HepG2 (cell line): Measurements from ENCODE around the gene LAMA5. TPM values are rescaled to one million over a fixed set of nuclear protein-coding genes. Genes with fewer than 3 reads are reported as not detected.

Source experiments
- ARNT2 ChIP-seq: sonication (generic); formaldehyde crosslinking; IDR thresholded peaks from 2 replicates; pipeline ENCODE4 v1.8.0; 2022; ENCODE audit warnings: mild to moderate bottlenecking, low read depth, missing genetic modification reagents, moderate library complexity
- HNRNPK ChIP-seq: fragments of 200-400 bp; formaldehyde crosslinking; IDR thresholded peaks from 2 replicates; pipeline ENCODE4 v1.6.1; 2018; ENCODE audit warnings: low read length, low read depth, moderate library complexity, mild to moderate bottlenecking; ENCODE audit not compliant: poor library complexity, severe bottlenecking
- KLF15 ChIP-seq: sonication (generic); formaldehyde crosslinking; IDR thresholded peaks from 2 replicates; pipeline ENCODE4 v1.8.1; 2023; ENCODE audit warnings: borderline replicate concordance, mild to moderate bottlenecking, inconsistent platforms, missing genetic modification reagents, mixed read lengths
- MAF1 ChIP-seq: sonication (generic); formaldehyde crosslinking; IDR thresholded peaks from 2 replicates; pipeline ENCODE4 v1.5.0; 2020; ENCODE audit warnings: missing genetic modification reagents, borderline replicate concordance
- MAFG ChIP-seq: sonication (generic); formaldehyde crosslinking; IDR thresholded peaks from 2 replicates; pipeline ENCODE4 v1.5.1; 2020; ENCODE audit warnings: mild to moderate bottlenecking, missing genetic modification reagents
- MZF1 ChIP-seq: sonication (generic); formaldehyde crosslinking; IDR thresholded peaks from 2 replicates; pipeline ENCODE4 v1.8.1; 2023; ENCODE audit warnings: mild to moderate bottlenecking, missing genetic modification reagents, borderline replicate concordance
- POGK ChIP-seq: sonication (generic); formaldehyde crosslinking; conservative IDR thresholded peaks from 2 replicates; pipeline ENCODE4 v1.8.0; 2022; ENCODE audit warnings: mild to moderate bottlenecking, moderate library complexity, missing genetic modification reagents
- RBM39 ChIP-seq: fragments of 200-400 bp; formaldehyde crosslinking; IDR thresholded peaks from one replicate; pipeline ENCODE4 v1.6.1; 2018; ENCODE audit warnings: antibody characterized with exemption, mild to moderate bottlenecking, low read depth, low read length; ENCODE audit not compliant: poor library complexity, severe bottlenecking
- STAT6 ChIP-seq: sonication (generic); formaldehyde crosslinking; IDR thresholded peaks from 2 replicates; pipeline ENCODE4 v1.4.0; 2020; ENCODE audit warnings: missing genetic modification reagents, mild to moderate bottlenecking, borderline replicate concordance
- SYNCRIP ChIP-seq: fragments of 200-400 bp; formaldehyde crosslinking; IDR thresholded peaks from 2 replicates; pipeline ENCODE4 v1.6.1; 2018; ENCODE audit warnings: mild to moderate bottlenecking, low read depth, low read length; ENCODE audit not compliant: insufficient read depth
- ZNF775 ChIP-seq: sonication (generic); formaldehyde crosslinking; IDR thresholded peaks from 2 replicates; pipeline ENCODE4 v1.4.0; 2020; ENCODE audit warnings: missing genetic modification reagents, mild to moderate bottlenecking, moderate library complexity, borderline replicate concordance
- polyA plus RNA-seq, 8 experiments: library from polyadenylated mRNA; depleted of rRNA in 3 of 8; stranded (reverse) in 7 of 8; unstranded in 1 of 8; fragments of >200 nt; fragmentation: Illumina TruSeq in 4 of 8; extraction: Trizol in 4 of 8; gene quantifications; 2 replicates each; pipeline versions ENCODE4 v1.2.1 to v1.2.3, GENCODE V29; 2011 to 2016; ENCODE audit warnings: low read depth in 4 of 8, missing spikeins in 1 of 8, mixed read lengths in 1 of 8; ENCODE audit not compliant: insufficient read depth in 1 of 8
- total RNA-seq, 5 experiments: library from RNA; depleted of rRNA; stranded (reverse); fragments of >200 nt; fragmentation: Illumina TruSeq; extraction: Trizol; gene quantifications; 2 replicates each; pipeline ENCODE4 v1.2.3, GENCODE V29; 2016; ENCODE audit warnings: low read depth in 1 of 5
- TF ChIP-seq, protein P1 (sequence below): sonication (generic); formaldehyde crosslinking; IDR thresholded peaks from 2 replicates; pipeline ENCODE4 v1.4.0; 2020; ENCODE audit warnings: missing genetic modification reagents, borderline replicate concordance
- TF ChIP-seq, protein P2 (sequence below): sonication (generic); formaldehyde crosslinking; IDR thresholded peaks from 2 replicates; pipeline ENCODE4 v1.8.0; 2022; ENCODE audit warnings: mild to moderate bottlenecking, missing genetic modification reagents, moderate library complexity
- TF ChIP-seq, protein P3 (sequence below): sonication (generic); formaldehyde crosslinking; IDR thresholded peaks from 2 replicates; pipeline ENCODE4 v1.5.1; 2020; ENCODE audit warnings: missing genetic modification reagents, mild to moderate bottlenecking, borderline replicate concordance
- TF ChIP-seq, protein P4 (sequence below): sonication (generic); formaldehyde crosslinking; IDR thresholded peaks from 2 replicates; pipeline ENCODE4 v1.4.0; 2020; ENCODE audit warnings: mild to moderate bottlenecking, low read depth, missing genetic modification reagents

LAMA5 gene
- total and polyA plus RNA-seq, 2 of the 13 experiments (the other 11 are each of a cell fraction or from before 2014, with no cell fraction given): 21.0 to 44.7 TPM

DNA sequence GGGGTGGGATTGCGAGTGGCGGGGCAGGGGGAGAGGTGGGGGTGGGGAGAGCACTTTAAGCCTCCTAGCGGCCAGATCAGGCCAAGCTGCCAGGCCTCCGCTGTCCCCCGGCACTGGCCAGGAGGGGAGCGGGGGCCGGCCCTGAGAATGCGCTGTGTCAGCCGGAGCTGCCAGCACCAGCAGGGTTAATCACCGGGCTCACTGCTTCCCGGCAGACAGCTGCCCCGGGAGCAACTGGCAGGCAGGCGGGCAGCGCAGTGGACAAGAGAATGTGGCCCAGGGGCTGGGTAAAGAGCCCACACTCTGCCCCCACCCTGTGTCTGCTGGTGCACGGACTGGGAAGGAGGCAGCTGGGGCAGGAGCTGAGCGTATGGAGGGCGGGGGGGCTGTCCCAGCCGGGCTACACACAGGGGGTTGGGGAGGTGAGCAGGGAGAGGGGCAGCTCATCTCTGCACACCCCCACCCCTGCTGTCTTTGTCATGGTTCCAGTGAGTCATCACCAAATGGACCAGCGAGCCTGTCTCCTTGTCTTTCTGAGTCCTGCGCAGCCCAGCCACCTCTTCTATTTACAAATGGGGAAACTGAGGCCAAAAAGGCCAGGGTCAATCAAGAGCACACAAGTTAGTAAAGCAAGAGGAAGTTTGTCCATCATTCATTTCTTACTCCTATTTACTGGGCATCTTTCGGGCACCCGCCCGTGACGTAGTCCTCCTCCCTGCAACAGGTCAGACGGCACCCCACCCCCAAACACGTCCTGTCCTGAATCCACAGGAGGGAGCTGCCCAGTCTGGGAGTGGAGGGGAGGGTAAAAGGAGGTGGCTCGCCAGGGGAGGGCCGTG, 2.1 kb upstream of the LAMA5 start (continued):
- TF ChIP-seq POGK: peak; percentile 20; the same call in 1 of the 2 replicates
- TF ChIP-seq RBM39: peak; percentile 13
- no peak; the same call in 1 of the 2 replicates for TF ChIP-seq ZNF775
- TF ChIP-seq, protein P1, sequence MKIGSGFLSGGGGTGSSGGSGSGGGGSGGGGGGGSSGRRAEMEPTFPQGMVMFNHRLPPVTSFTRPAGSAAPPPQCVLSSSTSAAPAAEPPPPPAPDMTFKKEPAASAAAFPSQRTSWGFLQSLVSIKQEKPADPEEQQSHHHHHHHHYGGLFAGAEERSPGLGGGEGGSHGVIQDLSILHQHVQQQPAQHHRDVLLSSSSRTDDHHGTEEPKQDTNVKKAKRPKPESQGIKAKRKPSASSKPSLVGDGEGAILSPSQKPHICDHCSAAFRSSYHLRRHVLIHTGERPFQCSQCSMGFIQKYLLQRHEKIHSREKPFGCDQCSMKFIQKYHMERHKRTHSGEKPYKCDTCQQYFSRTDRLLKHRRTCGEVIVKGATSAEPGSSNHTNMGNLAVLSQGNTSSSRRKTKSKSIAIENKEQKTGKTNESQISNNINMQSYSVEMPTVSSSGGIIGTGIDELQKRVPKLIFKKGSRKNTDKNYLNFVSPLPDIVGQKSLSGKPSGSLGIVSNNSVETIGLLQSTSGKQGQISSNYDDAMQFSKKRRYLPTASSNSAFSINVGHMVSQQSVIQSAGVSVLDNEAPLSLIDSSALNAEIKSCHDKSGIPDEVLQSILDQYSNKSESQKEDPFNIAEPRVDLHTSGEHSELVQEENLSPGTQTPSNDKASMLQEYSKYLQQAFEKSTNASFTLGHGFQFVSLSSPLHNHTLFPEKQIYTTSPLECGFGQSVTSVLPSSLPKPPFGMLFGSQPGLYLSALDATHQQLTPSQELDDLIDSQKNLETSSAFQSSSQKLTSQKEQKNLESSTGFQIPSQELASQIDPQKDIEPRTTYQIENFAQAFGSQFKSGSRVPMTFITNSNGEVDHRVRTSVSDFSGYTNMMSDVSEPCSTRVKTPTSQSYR (CRISPR knock-in tag): 0 out of 2 replicates have a peak, but pooled peaks have one; percentile 39
- TF ChIP-seq ARNT2 (CRISPR knock-in tag): peak; percentile 66; the same call in 1 of the 2 replicates
- TF ChIP-seq, protein P2, sequence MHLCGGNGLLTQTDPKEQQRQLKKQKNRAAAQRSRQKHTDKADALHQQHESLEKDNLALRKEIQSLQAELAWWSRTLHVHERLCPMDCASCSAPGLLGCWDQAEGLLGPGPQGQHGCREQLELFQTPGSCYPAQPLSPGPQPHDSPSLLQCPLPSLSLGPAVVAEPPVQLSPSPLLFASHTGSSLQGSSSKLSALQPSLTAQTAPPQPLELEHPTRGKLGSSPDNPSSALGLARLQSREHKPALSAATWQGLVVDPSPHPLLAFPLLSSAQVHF (CRISPR knock-in tag): no peak
- TF ChIP-seq SYNCRIP: no peak
- TF ChIP-seq KLF15 (CRISPR knock-in tag): 0 out of 2 replicates have a peak, but pooled peaks have one; percentile 2
- TF ChIP-seq MAF1 (CRISPR knock-in tag): 0 out of 2 replicates have a peak, but pooled peaks have one; percentile 65
- TF ChIP-seq STAT6 (CRISPR knock-in tag): no peak
- TF ChIP-seq MZF1 (CRISPR knock-in tag): no peak
- TF ChIP-seq HNRNPK: peak; percentile 96
- TF ChIP-seq, protein P3, sequence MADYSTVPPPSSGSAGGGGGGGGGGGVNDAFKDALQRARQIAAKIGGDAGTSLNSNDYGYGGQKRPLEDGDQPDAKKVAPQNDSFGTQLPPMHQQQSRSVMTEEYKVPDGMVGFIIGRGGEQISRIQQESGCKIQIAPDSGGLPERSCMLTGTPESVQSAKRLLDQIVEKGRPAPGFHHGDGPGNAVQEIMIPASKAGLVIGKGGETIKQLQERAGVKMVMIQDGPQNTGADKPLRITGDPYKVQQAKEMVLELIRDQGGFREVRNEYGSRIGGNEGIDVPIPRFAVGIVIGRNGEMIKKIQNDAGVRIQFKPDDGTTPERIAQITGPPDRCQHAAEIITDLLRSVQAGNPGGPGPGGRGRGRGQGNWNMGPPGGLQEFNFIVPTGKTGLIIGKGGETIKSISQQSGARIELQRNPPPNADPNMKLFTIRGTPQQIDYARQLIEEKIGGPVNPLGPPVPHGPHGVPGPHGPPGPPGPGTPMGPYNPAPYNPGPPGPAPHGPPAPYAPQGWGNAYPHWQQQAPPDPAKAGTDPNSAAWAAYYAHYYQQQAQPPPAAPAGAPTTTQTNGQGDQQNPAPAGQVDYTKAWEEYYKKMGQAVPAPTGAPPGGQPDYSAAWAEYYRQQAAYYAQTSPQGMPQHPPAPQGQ (CRISPR knock-in tag): no peak
- peak; percentile 84 for TF ChIP-seq MAFG (CRISPR knock-in tag)
- TF ChIP-seq, protein P4, sequence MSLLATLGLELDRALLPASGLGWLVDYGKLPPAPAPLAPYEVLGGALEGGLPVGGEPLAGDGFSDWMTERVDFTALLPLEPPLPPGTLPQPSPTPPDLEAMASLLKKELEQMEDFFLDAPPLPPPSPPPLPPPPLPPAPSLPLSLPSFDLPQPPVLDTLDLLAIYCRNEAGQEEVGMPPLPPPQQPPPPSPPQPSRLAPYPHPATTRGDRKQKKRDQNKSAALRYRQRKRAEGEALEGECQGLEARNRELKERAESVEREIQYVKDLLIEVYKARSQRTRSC (CRISPR knock-in tag): no peak
